ENCODE data around the gene TCAP.

The TCAP gene

DNA sequence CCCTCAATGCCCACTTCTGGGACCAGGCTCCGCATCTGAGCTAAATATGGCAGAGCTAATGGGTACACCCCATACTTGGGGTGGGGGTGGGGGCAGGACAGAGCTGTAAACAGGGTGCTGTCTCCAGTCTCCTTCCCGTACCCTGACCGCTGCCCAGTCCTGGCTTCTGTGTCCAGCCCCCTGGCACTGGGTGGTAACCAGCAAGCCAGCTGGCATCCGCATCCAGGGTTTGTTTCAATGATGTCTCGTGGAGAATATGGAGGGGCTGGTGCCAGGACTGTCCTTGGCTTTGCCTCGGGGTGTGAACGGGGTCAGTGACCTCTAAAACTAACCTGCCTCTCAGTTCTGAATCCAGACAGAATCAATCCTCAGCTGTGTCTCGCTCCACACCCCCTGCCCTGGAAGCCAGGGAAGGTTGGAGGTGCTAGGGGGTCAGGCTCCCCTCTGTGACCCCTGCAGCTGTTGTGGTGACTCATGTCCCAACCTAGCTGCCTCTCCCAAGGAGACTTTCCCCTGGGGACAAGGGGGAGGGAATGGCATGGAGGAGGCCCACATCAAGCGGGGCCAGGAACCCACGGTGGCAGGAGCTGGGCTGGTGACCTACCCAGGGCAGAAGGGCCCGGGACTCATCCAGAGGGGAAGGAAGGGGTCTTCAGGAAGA is 1.6 kb downstream of the TCAP start:
- in situ Hi-C loops (cut with MboI; ENCODE audit: low pct_unique_long_range_greater_than_20kb, low sequenced_read_pairs, unreplicated experiment): no loop called here
- TF ChIP-seq, protein P1, sequence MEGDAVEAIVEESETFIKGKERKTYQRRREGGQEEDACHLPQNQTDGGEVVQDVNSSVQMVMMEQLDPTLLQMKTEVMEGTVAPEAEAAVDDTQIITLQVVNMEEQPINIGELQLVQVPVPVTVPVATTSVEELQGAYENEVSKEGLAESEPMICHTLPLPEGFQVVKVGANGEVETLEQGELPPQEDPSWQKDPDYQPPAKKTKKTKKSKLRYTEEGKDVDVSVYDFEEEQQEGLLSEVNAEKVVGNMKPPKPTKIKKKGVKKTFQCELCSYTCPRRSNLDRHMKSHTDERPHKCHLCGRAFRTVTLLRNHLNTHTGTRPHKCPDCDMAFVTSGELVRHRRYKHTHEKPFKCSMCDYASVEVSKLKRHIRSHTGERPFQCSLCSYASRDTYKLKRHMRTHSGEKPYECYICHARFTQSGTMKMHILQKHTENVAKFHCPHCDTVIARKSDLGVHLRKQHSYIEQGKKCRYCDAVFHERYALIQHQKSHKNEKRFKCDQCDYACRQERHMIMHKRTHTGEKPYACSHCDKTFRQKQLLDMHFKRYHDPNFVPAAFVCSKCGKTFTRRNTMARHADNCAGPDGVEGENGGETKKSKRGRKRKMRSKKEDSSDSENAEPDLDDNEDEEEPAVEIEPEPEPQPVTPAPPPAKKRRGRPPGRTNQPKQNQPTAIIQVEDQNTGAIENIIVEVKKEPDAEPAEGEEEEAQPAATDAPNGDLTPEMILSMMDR (IDR thresholded peaks at IDR 0.05; ENCODE audit: extremely low read depth, insufficient read depth, missing control alignments): no peak
- DNase-seq (ENCODE audit: low spot score): no peak

DNA sequence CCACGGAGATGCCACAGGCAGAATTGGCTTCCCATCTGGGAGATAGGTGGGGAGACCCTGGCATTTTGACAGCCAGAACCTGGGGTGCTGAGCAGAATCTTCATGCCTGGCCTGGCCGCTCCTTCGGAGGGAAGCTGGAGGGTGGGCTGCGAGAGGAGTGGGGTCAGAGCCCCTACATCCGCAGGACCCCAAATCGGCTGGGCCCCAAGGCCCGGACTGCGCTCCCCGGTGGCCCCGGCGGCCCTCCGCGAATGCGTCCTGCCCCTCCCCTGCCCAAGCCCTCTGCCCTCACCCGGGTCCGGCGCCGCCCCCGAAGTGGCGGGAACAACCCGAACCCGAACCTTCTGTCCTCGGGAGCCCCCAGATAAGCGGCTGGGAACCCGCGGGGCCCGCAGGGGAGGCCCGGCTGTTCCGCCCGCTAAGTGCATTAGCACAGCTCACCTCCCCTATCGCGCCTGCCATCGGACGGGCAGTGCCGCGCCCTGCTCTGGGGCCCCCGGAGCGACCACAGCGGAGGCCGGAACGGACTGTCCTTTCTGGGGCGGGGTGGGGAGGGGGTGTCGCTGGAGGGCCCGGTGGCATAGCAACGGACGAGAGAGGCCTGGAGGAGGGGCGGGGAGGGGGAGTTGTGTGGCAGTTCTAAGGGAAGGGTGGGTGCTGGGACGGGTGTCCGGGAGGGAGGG is 2.3 kb downstream of the TCAP start:
- in situ Hi-C loops (cut with MboI; ENCODE audit: low pct_unique_long_range_greater_than_20kb, low sequenced_read_pairs, unreplicated experiment): no loop called here
- TF ChIP-seq, protein P1 (IDR thresholded peaks at IDR 0.05; ENCODE audit: extremely low read depth, insufficient read depth, missing control alignments): no peak
- DNase-seq (ENCODE audit: low spot score): no peak

DNA sequence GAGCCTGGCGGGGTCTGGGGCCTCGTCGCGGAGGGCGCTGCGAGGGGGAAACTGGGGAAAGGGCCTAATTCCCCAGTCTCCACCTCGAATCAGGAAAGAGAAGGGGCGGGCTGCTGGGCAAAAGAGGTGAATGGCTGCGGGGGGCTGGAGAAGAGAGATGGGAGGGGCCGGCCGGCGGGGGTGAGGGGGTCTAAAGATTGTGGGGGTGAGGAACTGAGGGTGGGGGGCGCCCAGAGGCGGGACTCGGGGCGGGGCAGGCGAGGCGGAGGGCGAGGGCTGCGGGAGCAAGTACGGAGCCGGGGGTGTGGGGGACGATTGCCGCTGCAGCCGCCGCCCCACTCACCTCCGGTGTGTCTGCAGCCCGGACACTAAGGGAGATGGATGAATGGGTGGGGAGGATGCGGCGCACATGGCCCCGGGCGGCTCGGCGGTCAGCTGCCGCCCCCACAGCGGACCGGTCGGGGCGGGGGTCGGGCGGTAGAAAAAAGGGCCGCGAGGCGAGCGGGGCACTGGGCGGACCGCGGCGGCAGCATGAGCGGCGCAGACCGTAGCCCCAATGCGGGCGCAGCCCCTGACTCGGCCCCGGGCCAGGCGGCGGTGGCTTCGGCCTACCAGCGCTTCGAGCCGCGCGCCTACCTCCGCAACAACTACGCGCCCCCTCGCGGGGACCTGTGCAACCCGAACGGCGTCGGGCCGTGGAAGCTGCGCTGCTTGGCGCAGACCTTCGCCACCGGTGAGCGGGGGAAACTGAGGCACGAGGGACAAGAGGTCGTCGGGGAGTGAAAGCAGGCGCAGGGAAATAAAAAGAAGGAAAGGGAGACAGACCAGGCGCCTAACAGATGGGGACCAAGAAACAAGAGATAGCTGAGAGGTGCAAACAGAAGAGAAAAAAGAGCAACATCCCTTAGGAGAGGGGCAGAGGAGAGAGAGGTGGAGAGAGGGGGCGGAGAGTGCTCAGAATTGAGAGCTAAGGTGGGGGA is 3.1 kb downstream of the TCAP start, which contains the start of gene PNMT:
TSS of gene PNMT (plus strand) at position 509 of the 980 bp plus-strand sequence. CDS start at position 532, 23 bp downstream.
- DNase-seq (ENCODE audit: low spot score): peak; percentile 89

DNA sequence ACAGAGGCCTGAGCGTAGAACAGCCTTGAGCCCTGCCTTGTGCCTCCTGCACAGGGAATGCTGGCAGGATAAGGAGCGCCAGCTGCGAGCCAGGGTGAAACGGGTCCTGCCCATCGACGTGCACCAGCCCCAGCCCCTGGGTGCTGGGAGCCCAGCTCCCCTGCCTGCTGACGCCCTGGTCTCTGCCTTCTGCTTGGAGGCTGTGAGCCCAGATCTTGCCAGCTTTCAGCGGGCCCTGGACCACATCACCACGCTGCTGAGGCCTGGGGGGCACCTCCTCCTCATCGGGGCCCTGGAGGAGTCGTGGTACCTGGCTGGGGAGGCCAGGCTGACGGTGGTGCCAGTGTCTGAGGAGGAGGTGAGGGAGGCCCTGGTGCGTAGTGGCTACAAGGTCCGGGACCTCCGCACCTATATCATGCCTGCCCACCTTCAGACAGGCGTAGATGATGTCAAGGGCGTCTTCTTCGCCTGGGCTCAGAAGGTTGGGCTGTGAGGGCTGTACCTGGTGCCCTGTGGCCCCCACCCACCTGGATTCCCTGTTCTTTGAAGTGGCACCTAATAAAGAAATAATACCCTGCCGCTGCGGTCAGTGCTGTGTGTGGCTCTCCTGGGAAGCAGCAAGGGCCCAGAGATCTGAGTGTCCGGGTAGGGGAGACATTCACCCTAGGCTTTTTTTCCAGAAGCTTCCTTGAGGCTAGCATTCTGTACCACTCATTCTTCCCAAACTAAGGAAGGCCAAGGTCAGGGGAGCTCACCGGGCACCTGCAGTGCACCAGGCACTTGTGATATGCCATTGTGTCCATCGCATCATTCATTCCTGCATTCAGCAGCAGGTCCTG is 5.0 kb downstream of the TCAP start:
- in situ Hi-C loops (cut with MboI; ENCODE audit: low pct_unique_long_range_greater_than_20kb, low sequenced_read_pairs, unreplicated experiment): no loop called here
- TF ChIP-seq, protein P1 (IDR thresholded peaks at IDR 0.05; ENCODE audit: extremely low read depth, insufficient read depth, missing control alignments): no peak
- DNase-seq (ENCODE audit: low spot score): no peak

More for the DNA sequence above, 3.1 kb downstream of the TCAP start, which contains the start of gene PNMT:
- TF ChIP-seq, protein P1 (IDR thresholded peaks at IDR 0.05; ENCODE audit: extremely low read depth, insufficient read depth, missing control alignments): peak; percentile 87
- in situ Hi-C loops (cut with MboI; ENCODE audit: low pct_unique_long_range_greater_than_20kb, low sequenced_read_pairs, unreplicated experiment): no loop called here

DNA sequence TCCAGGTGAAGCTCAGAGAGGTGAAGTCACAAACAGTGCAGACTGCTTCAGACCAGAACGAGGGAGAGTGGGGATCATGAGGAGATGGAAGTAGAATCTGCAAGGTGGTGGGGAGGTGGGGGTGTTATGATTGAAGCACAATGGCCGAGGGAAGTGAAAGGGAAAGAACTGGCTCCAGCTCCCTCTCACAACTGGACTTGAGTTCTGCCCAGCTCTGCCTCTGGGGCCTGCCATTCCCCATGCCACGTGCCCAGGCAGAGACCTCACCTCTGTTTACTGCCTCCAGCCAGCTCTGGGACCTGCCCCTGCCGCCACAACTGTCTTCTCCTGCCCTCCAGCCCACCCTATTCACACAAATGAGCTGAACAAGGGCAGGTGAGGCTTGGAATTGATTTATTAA is 5.6 kb downstream of the TCAP start:
- in situ Hi-C loops (cut with MboI; ENCODE audit: low pct_unique_long_range_greater_than_20kb, low sequenced_read_pairs, unreplicated experiment): no loop called here
- DNase-seq (ENCODE audit: low spot score): no peak
- TF ChIP-seq, protein P1 (IDR thresholded peaks at IDR 0.05; ENCODE audit: extremely low read depth, insufficient read depth, missing control alignments): no peak
